BLaER1 (cell line): Measurements from ENCODE around the gene SYTL2.
A peak's percentile ranks its signal among the peaks of the same experiment; 100 is the strongest.

Source experiments
- H3K27ac ChIP-seq: shearing (Covaris generic); formaldehyde crosslinking; 2 replicates; pipeline ENCODE4 v1.8.1; 2022
- H3K27me3 ChIP-seq: shearing (Covaris generic); formaldehyde crosslinking; 2 replicates; pipeline ENCODE4 v1.8.1; 2022
- H3K36me3 ChIP-seq: shearing (Covaris generic); formaldehyde crosslinking; 2 replicates; pipeline ENCODE4 v1.8.1; 2022
- H3K4me1 ChIP-seq: shearing (Covaris generic); formaldehyde crosslinking; 2 replicates; pipeline ENCODE4 v1.8.1; 2022
- H3K4me2 ChIP-seq: shearing (Covaris generic); formaldehyde crosslinking; 2 replicates; pipeline ENCODE4 v1.8.1; 2022
- H3K4me3 ChIP-seq: shearing (Covaris generic); formaldehyde crosslinking; 2 replicates; pipeline ENCODE4 v1.8.1; 2022
- H3K9ac ChIP-seq: shearing (Covaris generic); formaldehyde crosslinking; 2 replicates; pipeline ENCODE4 v1.8.1; 2022
- H3K9me3 ChIP-seq: shearing (Covaris generic); formaldehyde crosslinking; 2 replicates; pipeline ENCODE4 v1.8.1; 2022
- H4K20me1 ChIP-seq: shearing (Covaris generic); formaldehyde crosslinking; 2 replicates; pipeline ENCODE4 v1.8.1; 2022
- Cebpa-rat ChIP-seq: shearing (Covaris generic); IDR thresholded peaks from 2 replicates; pipeline ENCODE4 v1.8.1; 2022

SYTL2 gene

DNA sequence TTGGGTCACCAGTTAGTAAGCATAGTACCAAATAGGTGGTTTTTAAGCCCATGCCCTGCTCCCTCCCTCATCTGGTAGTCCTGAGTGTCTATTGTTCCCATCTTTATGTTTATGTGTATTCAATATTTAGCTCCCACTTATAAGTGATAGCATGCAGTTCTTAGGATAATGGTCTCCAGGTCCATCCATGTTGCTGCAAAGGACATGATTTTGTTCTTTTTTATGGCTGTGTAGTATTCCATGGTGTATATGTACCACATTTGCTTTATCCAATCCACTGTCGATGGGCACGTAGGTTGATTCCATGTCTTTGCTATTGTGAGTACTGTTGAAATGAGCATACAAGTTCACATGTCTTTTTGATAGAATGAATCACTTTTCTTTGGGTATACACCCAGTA lies 18.2 kb upstream of the SYTL2 start:
- Histone ChIP-seq H3K9me3 (no peaks in the 10 kb centered on the region), H3K36me3 (no peaks in the 10 kb centered on the region), H4K20me1 (no peaks in the 10 kb centered on the region), H3K4me3 (no peak overlapping the region), H3K4me1 (peaks cover 5% of the 10 kb centered on the region), H3K27ac (no peak overlapping the region), H3K9ac (no peak overlapping the region), H3K4me2 (no peak overlapping the region), H3K27me3 (no peaks in the 10 kb centered on the region)
- TF ChIP-seq Cebpa-rat: no peak

DNA sequence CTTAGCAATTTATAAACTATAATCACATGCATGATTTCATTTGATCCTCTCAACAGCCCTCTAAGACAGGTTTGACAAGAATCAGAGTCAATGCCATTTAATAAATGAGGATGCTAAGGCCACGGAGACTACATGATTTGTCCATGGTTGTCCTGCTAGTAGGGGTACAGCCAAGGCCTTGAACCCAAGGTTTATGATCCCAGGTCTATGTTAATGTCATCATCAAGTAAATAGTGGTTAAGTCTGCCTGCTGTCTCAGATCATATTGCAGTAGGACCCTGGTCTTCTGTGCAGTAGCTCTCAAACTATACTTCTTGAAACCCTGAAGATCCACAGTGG lies 17.7 kb upstream of the SYTL2 start:
- no peak overlapping the region for H3K27ac ChIP-seq

DNA sequence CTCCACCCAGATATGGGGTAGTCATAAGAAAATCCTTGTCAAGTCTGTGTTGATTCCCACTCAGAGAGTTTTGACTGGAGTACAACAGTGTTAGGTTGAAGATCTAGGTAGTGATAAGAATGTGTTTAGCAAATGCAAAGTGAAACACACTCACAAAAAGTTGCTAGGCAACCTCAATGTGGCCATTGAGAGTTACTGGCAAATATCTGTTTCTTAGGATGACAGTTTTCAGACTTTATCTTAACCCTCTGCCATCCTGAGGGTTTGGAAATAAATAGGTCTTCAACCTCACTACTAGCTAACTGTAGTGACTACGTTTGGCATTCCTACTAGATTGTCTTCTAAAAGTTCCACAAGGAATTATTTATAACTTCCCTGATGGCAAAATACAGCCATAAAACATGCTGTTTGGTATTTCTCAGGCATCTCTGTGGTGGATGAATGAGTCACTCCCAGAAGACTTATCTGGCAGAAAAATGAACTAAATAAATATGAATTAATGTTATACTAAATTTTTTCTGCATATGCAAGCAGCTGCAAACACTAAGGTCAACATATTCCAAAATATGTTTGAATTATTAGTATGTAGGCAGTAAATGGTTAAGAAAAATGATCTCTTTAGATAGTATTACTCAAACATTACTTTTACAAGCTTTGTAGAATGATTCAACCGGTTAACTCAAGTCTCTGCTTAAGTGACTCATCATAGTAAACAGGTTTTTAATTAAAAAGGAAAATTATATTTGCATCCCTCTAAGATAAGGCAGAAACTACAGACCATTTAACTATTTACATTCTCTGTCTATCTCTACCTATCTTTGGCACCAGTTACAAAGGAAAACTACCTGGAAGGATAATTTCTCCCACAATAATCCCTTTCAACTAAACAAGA lies 17.1 kb upstream of the SYTL2 start:
- Histone ChIP-seq H3K27ac (no peak overlapping the region), H4K20me1 (no peaks in the 10 kb centered on the region), H3K27me3 (no peaks in the 10 kb centered on the region), H3K9ac (no peak overlapping the region), H3K4me3 (no peak overlapping the region), H3K4me1 (peaks cover 14% of the 10 kb centered on the region), H3K4me2 (no peak overlapping the region), H3K9me3 (no peaks in the 10 kb centered on the region), H3K36me3 (no peaks in the 10 kb centered on the region)
- no peak for TF ChIP-seq Cebpa-rat

More for the DNA sequence above, 17.7 kb upstream of the SYTL2 start:
- Histone ChIP-seq H3K9me3 (no peaks in the 10 kb centered on the region), H3K4me3 (no peak overlapping the region), H3K9ac (no peak overlapping the region), H3K27me3 (no peaks in the 10 kb centered on the region), H3K4me2 (no peak overlapping the region), H4K20me1 (no peaks in the 10 kb centered on the region), H3K4me1 (peaks cover 10% of the 10 kb centered on the region), H3K36me3 (no peaks in the 10 kb centered on the region)
- TF ChIP-seq Cebpa-rat: no peak

DNA sequence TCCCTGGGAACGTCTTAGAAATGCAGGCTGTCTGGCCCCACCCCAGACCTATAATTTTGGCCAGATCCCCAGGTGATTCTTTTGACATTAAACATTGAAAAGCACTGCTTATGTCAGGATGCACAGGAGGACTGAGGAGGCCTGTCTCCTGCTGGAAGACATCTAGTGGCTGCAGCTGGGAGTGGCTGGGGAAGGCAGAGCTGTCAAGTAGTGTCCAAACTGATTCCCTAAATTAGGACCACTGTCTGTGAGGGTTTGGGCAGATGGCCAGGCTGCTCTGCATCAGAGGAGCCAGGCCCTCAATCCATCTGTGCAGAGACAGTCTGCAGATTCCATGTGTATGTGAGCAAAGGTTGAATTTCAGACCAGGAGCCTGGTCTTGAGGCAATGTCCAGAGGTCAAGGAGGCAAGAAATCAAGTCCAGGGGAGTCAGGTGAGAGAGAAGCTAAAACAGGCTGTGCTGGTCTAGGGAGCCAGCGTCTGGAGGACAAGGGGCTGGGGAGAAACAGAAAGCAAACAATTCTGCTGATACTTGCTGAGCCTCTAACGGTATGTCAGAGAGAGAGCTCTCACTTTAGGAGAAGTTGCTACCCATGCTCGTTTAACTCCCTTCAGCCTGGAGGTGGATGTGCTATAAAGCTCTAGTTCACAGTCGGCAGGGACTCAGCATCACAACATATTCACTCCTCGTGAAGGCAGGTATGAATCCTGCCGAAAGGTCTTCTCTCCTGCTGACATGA lies 15.3 kb upstream of the SYTL2 start:
- Histone ChIP-seq H3K27me3 (no peaks in the 10 kb centered on the region), H3K9me3 (no peaks in the 10 kb centered on the region), H4K20me1 (no peaks in the 10 kb centered on the region), H3K9ac (no peak overlapping the region), H3K36me3 (no peaks in the 10 kb centered on the region), H3K27ac (no peak overlapping the region), H3K4me3 (no peak overlapping the region), H3K4me2 (no peak overlapping the region), H3K4me1 (peaks cover 14% of the 10 kb centered on the region)
- no peak for TF ChIP-seq Cebpa-rat

DNA sequence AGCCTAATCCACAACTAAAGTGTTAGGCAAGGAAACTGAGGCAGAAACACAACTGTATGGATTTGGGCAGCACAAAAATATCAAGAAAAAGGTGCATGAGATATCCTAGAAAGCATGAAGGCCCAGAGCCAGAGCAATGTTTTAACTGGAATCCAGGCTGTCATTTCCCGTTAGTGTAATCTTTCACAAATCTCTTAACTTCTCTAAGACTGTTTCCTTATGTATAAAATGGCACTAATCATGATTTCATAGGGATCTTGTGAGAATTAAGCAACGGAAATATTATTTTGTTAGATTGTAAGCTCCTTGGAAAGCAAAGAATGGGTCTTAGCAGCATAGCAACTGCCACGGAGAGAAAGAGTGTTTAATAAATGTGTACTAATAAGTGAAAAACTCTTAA lies 14.7 kb upstream of the SYTL2 start:
- Histone ChIP-seq H3K36me3 (no peaks in the 10 kb centered on the region), H4K20me1 (no peaks in the 10 kb centered on the region), H3K9me3 (no peaks in the 10 kb centered on the region), H3K4me3 (no peak overlapping the region), H3K4me2 (no peak overlapping the region), H3K4me1 (peaks cover 14% of the 10 kb centered on the region), H3K27me3 (no peaks in the 10 kb centered on the region), H3K9ac (no peak overlapping the region), H3K27ac (no peak overlapping the region)
- no peak for TF ChIP-seq Cebpa-rat

DNA sequence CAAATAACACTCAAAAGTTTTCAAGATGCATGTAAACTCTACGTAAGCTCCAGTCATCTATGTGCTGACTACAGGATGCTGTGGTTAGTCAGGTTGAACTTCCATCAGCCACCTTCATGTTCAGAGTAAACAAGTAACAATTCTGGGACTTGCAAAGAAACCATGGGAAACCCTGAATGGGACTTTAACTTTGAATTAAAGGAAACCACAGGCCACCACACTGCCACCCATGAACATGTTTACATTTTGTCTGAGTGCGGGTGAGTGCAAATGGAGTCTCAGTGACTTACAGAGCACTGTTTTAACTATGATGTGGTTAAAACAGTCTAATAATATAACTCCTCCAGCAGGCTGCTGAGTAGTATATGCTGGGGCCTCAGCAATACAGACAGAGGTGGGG lies 12.9 kb upstream of the SYTL2 start:
- Histone ChIP-seq H3K9me3 (no peaks in the 10 kb centered on the region), H3K4me2 (peak overlapping the region; percentile 29), H4K20me1 (no peaks in the 10 kb centered on the region), H3K36me3 (no peaks in the 10 kb centered on the region), H3K4me3 (no peak overlapping the region), H3K4me1 (peaks cover 14% of the 10 kb centered on the region), H3K9ac (no peak overlapping the region), H3K27me3 (no peaks in the 10 kb centered on the region), H3K27ac (no peak overlapping the region)
- no peak for TF ChIP-seq Cebpa-rat

DNA sequence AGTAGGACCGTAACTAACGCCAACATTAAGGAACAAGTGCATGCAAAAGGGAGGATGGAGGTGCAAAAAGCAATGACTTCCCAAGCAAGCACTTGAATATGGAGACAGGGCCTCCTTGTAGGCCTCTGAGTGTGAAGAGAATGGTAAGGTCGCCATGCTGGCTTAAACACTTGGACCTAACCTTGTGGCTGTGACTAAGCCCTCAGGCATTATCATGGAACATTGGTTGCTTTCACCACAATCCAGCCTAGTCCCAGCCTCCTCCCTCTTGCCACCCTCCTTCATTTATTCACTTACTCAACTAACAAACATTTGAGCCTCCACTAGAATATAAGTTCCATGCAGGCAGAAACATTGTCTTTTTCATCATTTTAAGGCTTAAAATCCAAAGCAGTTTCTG lies 11.9 kb upstream of the SYTL2 start:
- no peak for TF ChIP-seq Cebpa-rat
- H3K4me2 ChIP-seq: no peak overlapping the region
- no peak overlapping the region for H3K27ac ChIP-seq
- H4K20me1 ChIP-seq: no peaks in the 10 kb centered on the region
- no peaks in the 10 kb centered on the region for H3K9me3 ChIP-seq
- no peaks in the 10 kb centered on the region for H3K36me3 ChIP-seq
- H3K27me3 ChIP-seq: no peaks in the 10 kb centered on the region
- H3K4me3 ChIP-seq: no peak overlapping the region
- peaks cover 14% of the 10 kb centered on the region for H3K4me1 ChIP-seq
- no peak overlapping the region for H3K9ac ChIP-seq

DNA sequence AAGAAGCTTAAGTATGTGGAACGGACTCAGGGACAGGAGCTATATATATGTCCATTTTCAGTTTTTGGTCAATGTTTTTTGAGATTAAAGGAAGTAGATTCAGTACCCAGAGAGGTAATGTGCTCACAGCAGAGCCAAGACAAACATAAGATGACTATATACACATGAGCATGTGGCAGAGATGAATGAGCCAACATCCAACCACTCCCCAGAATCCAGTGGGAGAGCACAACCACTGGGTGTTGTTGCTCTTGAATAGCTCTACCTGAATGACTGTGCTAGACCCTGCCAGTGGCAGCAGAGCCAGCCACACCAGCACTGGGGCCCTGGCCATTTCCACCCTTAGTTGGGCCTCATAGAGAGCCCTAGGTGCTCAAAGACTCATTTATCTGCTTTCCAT lies 10.7 kb upstream of the SYTL2 start:
- H3K4me3 ChIP-seq: no peak overlapping the region
- no peaks in the 10 kb centered on the region for H3K36me3 ChIP-seq
- no peaks in the 10 kb centered on the region for H4K20me1 ChIP-seq
- H3K9ac ChIP-seq: no peak overlapping the region
- peaks cover 14% of the 10 kb centered on the region for H3K4me1 ChIP-seq
- H3K27ac ChIP-seq: no peak overlapping the region
- H3K4me2 ChIP-seq: no peak overlapping the region
- no peaks in the 10 kb centered on the region for H3K27me3 ChIP-seq
- no peak for TF ChIP-seq Cebpa-rat
- no peaks in the 10 kb centered on the region for H3K9me3 ChIP-seq

DNA sequence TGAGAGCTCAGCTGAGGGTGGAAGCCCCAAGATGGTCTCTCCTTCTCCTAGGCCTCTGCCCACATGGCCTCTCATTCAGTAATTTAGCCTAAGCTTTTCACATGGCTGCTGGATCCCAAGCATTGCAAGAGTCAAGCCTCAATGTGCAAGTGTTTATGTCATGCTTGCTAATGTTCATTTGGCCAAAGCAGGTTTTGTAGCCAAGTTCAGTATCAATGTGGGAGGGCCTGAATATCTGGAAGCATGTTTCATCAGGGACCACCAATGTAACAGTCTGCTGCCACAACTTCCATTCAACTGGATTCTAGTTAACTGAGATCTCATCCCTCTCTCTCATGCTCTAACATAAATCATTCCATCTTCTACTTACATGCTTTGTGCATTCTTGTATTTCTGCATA lies 8.5 kb upstream of the SYTL2 start:
- TF ChIP-seq Cebpa-rat: no peak
- H3K4me2 ChIP-seq: no peak overlapping the region
- peaks cover 12% of the 10 kb centered on the region for H3K4me1 ChIP-seq
- no peaks in the 10 kb centered on the region for H4K20me1 ChIP-seq
- H3K36me3 ChIP-seq: no peaks in the 10 kb centered on the region
- no peaks in the 10 kb centered on the region for H3K27me3 ChIP-seq
- no peaks in the 10 kb centered on the region for H3K9me3 ChIP-seq
- no peak overlapping the region for H3K4me3 ChIP-seq
- H3K9ac ChIP-seq: no peak overlapping the region
- no peak overlapping the region for H3K27ac ChIP-seq

DNA sequence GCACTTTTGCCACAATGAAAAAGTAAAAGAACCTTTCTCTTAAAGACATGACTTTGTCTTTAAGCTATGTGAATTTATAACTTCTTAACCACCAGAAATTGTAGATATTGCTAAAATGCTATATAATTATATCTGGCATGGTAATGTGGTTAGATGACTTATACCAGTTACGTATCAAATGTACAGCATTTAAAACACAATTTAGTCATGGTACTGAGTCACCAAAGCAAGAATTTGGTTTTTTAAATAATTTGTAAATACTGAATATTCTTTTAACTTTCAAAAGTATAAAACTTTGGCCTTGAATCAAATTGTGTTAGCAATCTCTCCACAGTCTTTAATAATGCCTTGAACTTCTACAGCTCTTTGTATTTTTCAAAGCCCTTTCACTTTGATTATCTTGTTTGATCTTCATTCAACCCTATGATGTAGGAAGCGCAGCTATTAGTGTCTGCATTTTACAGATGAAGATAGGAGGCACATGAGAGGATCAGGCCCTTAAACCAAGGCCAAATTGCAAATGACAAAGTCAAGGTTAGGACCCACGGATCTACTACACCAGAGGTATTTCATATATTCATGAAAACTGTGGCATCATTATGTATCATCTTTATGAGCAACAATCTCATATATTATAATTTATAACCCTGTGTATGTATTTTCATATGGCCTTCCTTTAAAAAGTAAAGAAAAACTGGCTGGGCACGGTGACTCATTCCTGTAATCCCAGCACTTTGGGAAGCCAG lies 4.4 kb upstream of the SYTL2 start:
- Histone ChIP-seq H3K36me3 (no peaks in the 10 kb centered on the region), H3K9ac (no peak overlapping the region), H3K27me3 (peaks cover 26% of the 10 kb centered on the region), H3K27ac (no peak overlapping the region), H3K4me3 (no peak overlapping the region), H3K4me1 (peaks cover 5% of the 10 kb centered on the region), H4K20me1 (no peaks in the 10 kb centered on the region), H3K9me3 (no peaks in the 10 kb centered on the region), H3K4me2 (no peak overlapping the region)
- TF ChIP-seq Cebpa-rat: no peak
